Measurements from ENCODE around the gene DISC1.

The DISC1 gene

DNA sequence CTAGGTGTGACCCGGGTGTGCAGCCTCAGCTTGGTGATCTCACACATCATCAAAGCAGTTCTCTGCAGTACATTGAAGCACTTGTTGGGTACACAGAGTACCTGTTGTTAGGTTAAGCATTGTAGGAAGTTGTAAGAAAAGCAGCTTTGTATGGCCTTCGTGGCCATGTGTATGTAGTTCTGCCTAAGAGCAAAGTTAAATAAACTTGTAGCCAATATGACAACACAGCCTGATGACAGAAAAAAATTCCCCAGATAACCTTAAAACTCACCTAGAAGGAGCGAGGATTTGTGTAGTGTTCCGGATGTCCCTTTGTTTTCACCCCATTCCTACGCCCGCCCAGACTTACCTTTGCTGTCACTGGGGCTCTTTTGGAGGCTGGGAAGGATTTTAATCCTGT, 48.0 kb downstream of the DISC1 start:
- no peak for DNase-seq

DNA sequence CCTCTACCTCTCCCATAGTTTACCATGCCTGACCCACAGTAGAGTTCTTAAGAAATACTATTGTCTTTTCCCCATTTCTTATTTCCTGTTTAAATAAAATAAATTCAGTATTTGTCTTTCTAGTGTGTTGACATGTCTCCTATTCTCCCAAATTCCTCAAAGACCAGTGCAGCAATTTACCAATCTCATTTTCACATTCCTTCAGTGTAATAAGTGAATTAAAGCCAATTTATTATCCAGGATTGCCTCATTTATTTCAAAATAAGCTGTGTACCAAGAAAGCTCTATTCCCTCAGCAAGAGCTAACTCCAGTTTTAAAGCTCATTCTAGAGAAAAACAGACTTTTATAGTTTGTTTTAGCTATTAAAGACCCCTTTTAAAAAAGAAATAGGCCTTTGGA, 49.9 kb downstream of the DISC1 start:
- no peak for DNase-seq

DNA sequence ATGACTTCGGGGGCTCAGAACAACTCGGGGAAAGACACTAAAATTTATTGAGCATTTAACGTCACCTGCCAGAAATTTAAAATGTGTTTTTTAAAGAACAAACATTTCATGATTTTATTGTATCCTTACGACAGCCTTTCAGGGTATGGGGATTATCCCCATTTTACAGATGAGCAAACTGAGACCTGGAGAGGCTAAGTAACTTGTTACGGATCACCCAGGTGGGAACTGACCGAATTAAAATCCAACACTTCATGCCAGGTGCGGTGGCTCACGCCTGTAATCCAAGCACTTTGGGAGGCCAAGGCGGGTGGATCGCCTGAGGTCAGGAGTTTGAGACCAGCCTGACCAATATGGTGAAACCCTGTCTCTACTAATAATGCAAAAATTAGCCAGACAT, 50.9 kb downstream of the DISC1 start:
- DNase-seq, result no peak

DNA sequence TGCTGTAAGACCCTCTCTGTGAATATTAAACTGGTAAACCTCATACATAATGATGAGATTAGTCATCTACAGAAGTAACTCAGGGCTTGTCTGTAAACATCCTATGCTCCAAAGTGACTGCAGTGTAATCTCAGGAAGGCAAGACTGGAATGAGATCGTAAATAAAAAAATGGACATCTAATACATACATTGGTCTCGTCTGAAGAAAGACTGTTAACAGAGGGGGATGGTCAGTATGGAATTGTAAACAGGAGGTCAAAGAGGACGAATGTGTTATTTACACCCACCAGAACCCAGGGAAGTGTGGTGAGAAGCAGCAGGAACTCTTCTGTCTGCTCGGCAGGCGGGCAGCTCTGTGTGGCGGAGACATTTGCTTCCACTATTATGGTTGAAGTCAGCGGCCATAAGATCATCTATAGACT, 51.4 kb downstream of the DISC1 start:
- no peak for DNase-seq

DNA sequence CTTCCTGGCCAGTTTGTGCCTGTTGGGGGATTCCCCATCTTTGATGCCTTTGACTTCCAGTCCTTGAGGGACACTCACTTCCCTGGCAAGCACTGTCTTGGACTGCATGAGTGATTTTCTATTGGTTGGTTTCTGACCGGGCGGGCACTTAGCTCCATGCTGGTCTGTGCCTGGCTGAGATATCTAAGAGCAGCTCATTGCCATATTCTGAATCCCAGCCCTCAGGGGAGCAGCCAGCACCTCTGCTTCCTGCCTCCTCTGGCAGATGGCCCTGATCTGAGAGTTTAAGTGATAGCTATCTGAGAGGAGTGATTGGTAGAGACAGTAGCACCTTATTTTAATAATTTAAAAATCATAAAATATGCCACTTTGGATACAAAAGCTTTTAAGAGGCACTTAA, 52.5 kb downstream of the DISC1 start:
- DNase-seq, result no peak

DNA sequence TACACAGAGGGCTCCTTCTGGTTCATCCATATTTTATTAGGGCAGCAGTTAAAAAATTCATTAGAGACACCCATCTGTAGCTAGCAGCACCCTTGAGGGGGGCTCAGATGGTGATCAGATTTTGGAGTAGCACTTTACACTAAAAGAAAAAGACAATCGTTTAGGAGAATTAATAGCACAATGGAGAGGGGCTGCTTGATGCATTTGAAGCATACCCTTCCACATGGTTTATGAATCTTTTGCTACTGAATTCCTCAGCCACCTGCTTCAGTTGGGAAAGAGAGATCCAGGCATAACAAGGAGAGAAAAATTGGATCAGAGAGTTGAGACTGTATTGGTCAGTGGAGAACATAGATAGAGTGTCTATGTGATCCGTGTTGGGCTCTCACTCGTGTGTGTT, 54.4 kb downstream of the DISC1 start:
- DNase-seq, result no peak

DNA sequence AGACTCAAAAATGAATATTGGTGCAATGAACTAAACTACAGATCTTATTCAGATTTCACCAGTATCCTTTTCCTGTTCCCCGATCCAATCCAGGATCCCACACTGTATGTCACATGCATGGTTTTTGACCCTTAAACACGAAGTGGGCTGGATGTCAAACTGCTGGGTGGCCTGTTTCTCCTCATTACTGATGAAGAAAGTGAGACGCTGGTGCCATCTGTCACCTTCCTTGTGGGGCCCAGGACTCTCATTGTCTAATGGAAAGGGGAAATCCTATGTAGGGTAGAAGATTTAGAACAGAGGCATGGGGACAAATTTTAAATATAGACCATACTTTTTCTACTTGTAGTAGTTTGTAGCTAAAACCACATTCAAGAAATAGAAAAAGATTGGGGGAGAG, 56.2 kb downstream of the DISC1 start:
- DNase-seq, result no peak

DNA sequence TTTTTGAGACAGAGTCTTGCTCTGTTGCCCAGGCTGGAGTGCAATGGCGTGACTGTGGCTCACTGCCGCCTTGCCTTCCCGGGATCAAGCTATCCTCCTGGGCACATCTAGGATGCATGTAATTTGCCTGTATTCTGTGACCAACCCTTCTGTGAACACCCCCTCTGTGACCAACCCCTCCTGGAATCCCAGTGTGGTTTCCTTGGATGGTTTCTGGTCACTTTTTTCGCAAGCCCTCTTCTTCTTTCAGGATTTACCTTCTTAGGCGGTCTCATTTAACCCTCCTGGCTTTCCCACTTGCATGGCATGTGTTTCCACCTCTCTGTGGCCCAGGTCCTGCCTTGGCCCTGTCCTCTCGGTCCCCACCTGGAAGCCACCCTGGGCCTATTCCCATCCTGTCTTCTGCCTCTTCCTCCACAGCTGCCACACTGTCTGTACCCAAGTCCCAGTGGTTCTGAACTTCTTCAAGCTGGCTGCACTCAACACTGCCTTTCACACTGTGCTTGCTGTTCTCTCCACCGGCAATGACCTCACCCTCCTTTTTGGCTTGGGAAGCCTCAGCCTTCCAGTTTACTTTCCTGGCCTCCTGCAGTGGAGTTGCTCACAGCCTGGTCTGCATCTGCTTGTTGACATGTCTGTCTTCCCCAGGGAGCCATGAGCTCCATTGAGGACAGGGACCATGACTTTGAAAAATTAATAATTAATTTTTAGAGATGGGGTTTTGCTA, 57.0 kb downstream of the DISC1 start:
- DNase-seq, result no peak

DNA sequence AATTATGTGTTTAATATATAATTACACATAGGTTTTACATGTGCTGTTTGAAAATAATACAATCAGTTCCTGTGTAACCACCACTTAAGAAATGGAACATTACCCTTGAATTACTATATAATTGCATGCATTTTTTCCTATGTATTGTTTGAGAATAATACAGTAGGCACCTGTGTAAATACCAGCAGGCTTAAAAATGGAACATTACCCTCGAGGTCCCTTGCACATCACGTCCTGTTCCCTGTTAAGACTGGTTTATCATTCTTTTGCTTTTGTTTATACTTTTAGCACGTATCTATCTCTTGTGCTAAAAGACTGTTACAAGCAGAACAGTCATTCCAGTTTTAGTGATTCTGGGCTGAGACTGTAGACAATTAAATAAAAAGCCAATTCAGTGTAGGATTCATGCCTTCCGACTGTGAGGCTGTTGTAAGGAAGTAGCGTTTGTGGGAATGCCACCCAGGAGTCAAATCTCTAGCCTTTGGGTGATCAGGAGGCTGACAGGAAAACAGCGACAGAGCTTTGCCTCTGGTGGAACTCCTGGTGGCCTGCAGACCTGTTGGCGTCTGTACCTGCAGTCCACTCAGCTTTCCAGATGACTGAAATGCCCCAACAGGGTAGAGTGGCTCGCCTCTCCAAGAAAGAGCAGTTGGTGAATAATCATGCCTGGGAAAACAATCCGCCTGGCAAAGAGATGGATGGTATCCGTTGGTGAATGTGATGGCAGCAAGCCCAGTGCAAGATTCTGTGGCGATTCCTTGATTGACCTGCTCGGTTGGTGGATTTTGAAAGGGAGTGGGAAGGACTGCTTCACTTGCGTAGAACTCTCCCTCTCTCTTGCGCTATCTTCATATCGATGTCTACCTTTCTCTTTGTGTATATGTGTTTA, 58.0 kb downstream of the DISC1 start:
- no peak for DNase-seq

DNA sequence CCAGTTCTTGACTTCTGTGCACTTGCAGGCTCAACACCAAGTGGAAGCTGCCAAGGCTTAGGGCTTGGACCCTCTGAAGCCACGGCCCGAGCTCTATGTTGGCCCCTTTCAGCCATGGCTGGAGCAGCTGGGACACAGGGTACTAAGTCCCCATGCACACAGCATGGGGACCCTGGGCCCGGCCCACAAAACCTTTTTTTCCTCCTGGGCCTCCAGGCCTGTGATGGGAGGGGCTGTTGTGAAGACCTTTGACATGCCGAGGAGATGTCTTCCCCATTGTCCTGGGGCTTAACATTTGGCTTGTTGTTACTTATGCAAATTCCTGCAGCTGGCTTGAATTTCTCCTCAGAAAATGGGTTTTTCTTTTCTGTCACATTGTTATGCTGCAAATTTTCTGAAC, 59.8 kb downstream of the DISC1 start:
- no peak for DNase-seq

DNA sequence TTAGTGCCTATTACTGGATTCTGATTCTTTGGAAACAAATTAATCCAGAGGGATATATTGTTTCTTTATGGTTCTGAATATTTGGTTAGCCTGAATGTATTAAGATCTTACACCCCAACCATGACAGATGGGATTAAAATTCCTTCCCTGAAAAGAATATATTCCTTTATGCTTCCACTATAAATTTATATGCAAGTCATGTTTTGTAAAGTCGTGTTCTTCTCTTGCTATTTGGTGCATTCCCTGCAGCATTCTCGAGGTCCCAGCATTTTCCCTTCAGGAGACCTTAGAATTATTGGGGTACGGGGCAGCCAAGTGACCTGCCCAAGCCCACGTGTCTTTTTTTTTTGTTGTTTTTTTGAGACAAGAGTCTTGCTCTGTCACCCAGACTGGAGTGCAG, 62.4 kb downstream of the DISC1 start:
- no peak for DNase-seq

DNA sequence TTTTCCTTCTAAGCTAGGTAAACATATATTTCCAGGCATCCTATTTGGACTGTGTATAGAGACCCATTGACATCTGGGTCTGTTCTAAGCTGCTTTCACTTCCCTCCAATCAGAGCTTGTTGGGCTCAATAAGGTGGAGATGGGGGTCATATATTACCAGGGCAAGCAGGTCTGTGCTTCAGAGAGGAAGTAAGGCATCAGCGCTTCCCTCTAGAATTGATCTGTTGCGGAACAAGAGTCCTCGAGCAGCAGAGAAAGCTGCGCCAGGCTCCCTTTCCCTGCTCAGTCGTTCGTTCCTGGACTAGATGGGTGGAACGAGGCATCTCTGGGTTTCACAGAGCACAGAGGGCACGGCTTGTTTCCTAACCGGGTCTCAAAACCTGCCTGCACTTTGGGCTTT, 63.5 kb downstream of the DISC1 start:
- DNase-seq, result no peak

DNA sequence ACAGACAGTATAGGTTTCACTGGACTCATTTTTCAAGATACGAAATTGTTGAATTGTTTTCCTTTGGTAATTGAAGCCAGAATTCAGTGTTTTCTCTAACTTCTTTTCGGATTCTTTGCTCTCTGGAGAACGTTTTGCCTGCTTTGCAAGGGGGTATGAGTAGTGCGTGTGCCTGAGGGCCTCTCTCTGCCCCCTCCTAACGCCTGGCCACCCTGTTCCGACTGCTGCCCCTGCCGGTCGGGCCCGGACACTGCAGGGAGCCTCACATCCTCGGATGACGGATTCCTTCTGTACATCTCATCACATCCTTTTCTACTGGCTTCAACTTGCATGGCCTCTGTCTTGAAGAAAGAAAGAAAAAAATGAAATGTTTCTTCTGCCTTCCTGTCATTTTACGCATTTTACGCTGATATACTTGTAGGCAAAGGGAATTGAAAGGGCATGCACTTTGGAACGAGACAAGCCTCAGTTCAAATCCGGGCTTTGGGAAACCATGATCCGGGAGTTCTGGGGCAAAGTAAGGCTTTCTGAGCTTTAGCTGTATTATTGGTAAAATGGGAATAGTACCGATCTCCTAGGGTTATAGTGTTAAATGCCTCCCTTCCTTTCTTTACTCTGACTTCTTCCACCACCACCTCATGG, 65.1 kb downstream of the DISC1 start:
- no peak for DNase-seq

DNA sequence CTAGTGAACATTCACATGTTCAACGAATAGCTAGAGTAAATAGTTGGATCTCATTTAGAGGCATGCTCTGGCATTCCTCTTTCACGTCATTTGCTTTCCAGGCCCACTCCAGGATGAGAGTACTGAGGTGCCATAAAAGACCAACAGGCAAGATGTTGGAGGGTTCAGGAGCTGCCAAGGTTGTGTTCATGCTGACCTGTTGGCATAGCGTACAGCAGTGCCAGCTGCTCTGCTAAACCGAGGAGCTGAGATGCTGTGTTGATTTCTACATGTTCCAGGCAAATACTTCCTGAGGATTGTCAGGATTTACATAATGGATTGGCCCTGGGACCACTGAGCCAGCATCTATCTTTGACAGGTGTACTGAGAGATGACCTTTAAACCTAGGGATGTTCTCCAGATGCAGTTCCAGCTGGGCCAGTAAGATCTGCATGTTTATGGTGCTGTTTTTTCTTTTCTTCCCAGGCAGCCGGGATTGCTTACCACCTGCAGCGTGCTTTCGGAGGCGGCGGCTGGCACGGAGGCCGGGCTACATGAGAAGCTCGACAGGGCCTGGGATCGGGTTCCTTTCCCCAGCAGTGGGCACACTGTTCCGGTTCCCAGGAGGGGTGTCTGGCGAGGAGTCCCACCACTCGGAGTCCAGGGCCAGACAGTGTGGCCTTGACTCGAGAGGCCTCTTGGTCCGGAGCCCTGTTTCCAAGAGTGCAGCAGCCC, 66.9 kb downstream of the DISC1 start:
- DNase-seq, result no peak

DNA sequence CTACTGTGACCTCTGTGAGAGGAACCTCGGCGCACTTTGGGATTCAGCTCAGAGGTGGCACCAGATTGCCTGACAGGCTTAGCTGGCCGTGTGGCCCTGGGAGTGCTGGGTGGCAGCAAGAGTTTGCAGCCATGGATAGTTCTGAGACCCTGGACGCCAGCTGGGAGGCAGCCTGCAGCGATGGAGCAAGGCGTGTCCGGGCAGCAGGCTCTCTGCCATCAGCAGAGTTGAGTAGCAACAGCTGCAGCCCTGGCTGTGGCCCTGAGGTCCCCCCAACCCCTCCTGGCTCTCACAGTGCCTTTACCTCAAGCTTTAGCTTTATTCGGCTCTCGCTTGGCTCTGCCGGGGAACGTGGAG, 67.5 kb downstream of the DISC1 start:
- DNase-seq, result no peak

DNA sequence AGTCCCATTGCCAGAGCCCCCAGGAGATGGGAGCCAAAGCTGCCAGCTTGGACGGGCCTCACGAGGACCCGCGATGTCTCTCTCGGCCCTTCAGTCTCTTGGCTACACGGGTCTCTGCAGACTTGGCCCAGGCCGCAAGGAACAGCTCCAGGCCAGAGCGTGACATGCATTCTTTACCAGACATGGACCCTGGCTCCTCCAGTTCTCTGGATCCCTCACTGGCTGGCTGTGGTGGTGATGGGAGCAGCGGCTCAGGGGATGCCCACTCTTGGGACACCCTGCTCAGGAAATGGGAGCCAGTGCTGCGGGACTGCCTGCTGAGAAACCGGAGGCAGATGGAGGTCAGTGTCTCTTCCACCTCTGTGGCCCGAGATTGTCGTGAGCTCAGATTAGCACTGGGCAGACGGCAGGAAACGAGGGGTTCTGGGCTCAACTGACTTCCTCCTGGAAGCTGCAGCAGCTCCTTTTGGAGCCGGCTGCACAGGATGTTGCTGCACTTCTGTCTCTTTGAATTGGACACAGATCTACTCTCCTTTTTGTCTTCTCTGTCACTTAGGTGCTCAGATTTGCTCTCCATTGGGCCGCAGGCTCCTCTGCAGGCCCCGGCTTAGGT, 68.0 kb downstream of the DISC1 start:
- no peak for DNase-seq

DNA sequence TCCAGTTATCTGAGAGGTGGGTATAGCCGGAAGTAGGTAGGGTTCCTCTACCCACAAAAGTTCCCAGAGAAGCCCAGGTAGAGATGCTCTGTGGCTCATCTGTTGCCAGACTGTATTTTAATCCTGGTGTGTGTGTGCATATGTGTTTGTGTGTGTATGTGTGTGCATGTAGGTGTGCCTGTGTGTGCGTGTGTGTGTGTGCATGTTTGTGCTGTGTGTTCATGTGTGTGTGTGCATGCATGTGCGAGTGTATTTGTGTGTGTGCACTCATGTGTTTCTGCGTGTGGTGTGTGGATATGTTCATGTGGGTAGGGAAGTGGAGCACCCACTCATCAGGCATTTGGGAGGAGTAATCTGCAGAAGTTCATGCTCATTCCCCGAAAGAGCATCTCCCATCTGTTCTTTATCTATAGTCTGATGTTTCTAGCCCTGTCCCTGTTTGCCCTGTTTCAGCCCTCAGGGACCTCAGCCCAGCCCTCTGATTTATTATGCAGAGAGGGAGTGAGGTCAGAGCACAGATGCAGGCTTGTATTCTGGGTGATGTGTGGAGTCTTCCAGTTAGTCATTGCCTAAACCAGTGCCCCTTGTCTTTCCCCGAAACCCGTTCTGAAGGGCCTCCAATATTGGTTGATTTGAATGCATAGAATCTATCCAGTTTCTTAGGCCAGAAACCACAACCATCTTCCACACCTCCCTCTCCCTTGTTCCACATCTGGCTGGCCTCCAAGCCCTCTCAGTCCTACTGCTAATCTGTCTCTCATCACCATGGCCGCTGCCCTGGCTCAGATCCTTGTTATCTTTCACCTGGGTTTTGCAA, 69.1 kb downstream of the DISC1 start:
- no peak for DNase-seq

DNA sequence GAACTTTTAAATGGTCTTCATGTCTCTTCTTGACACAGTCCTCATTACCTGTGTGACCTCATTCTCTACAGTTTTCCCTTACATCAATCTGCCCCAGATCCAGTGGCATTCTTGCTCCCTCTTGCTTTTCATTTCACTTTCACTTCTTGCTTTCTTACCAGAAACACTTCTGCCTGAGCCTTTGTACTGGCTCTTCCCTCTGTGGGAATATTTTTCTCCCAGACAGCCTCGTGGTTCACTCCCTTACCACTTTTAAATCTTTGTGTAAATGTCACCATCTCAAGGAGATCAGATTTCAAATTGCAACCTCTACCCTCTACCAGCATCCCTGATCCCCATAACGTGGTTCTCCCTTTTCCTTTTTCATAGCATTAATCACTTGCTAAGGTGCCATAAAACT, 73.2 kb downstream of the DISC1 start:
- no peak for DNase-seq

DNA sequence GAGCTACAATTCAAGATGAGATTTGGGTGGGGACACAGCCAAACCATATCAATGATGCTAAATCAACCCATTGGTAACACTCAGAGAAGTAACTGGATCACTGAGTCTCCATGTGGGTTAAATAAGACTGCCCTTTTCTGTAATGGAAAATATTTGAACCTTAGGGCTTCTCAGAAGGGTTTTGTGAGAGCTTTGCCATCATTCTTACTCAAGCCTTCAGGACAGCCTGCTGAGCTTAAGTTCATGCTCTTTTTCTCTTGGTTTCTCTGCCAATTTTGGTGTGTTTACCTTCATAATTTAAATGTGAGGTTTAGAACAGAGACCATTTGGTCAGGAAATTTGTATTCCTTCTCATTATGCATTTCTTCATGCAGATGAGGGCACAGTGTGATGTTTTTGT, 74.7 kb downstream of the DISC1 start:
- no peak for DNase-seq

DNA sequence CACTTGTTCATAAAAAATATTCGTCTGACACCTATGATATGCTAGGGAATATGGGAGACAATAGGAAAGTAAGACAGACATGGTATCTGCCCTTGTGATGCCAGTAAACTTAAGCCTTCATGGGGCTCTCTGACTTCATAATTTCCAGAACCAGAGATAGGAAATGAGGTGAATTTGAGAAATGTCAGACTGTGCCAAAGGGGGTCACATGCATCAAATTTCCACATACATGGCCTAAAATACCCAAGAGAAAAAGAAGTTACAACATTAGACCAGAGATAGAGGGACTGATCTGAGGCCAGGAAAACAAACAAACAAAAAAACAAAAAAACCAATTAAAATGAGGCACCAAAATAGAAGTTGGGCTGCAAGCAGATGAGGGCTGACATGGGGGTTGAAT, 75.7 kb downstream of the DISC1 start:
- DNase-seq, result no peak

DNA sequence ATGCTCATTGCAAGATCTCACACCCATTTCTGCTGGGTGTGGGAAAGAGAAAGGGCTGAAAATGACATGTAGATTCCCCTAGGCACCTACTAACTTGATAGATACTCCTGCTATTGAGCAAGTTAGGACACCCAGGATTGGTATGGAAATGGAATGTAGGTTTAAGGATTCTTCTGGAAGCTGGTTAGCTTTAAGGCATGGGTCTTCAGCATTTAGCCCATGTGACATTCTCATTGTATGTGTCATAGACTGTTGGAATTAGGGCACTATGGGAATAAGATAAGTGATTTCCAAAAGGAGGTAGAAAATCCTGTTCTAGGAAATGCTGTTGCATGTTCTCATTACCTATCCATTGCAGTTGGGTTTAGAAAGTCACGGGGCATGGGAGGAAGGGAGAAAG, 76.2 kb downstream of the DISC1 start:
- no peak for DNase-seq
